ENCODE measurements around the gene KCND3.

Gene KCND3

GRCh38 chr1:111927652-111928051, 61.8 kb downstream of the KCND3 start:
- intact Hi-C loops (cut with DNase I): no loop called here
- no peak for DNase-seq

DNA sequence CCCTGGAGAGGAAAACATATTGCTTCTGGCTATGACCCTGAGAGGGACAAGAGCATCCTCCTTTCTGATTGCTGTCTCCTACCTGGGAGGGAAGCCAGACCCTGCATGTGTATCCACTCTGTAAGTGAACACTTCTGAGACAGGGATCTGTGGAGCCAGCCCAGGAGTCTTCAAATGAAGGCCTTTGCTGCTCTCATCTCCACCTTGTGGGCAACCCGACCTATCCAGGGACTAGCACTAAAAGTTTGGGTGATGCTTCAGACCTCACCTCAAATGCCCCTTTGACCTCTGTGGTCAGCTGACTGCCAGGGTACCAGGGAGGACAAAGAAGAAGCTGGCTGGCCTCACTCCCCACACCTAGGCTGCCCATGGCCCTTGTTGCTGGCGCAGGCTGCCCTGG, 64.7 kb downstream of the KCND3 start:
- DNase-seq: no peak
- intact Hi-C loops (cut with DNase I): no loop called here

DNA sequence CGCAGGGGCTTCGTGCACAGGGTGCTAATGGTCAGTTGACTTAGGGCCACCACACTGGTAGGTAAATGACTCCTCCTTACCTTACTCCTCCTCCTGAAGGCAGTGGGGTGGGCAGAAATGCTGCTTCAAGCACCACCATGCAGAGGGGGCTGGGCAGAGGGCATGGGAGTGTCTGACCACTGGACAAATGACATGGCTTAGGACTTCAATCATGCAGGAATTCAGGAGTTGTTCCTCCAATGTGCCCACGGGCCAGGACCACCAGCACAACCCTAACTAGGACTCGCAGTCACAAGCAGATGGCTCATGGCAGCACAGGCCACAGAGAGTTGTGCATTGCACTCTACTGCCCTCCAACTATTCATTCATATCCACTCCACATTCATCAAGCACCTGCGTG, 65.7 kb downstream of the KCND3 start:
- intact Hi-C loops (cut with DNase I): no loop called here
- no peak for DNase-seq

GRCh38 chr1:111921948-111922347, 67.5 kb downstream of the KCND3 start:
- no peak for DNase-seq
- intact Hi-C loops (cut with DNase I): no loop called here

DNA sequence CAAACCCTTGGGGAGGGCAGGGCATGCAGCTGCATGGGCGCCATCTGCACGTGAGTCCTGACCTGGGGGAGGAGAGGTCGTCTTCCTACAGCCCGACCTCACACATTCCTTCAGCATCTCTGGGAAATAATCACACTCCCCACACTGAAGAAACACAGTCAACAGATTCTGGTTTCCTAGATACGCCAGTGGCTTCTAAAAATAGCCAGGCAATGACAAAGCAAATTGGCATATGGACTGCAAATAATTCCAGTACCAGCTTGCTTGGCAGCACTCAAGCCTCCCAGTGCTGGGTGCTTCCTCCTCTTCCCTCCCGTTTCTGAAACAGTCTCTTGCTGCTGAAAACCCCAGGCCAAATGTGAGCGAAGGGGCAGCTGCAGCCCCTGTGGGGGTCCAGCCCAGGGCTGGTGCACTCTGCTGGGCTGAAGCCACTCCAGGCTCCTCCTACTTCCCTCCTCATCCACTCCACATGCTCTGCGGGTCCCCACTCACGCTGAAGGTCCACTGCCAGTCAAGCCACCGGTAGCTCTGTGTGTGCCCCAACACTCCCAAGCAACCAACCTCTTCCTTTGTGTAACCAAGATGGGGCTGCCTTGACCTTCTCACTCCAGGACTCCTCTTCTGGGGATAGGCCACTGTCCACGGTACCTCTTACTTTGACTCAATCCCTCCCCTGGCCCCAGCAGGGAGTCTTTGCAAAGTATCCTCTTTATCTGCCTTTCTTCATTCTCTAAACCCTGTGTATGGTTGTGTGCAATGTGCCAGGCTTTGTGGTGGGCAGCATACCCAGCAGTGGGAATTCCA, 69.0 kb downstream of the KCND3 start:
- intact Hi-C loops (cut with DNase I): no loop called here
- DNase-seq: peak in 8 of 10 donors; percentile 46 to 93 (median 62)

- intact Hi-C loops (cut with DNase I): loop anchor here (10.0 kb wide), 1 partner anchor 57 kb away; no protein-coding TSS in a partner anchor
- no peak for DNase-seq
These were observed 77.5 kb downstream of the KCND3 start for GRCh38 chr1:111911776-111912515.

GRCh38 chr1:111911061-111911460, 78.4 kb downstream of the KCND3 start:
- intact Hi-C loops (cut with DNase I): loop anchor here (10.0 kb wide), 1 partner anchor 56 kb away; no protein-coding TSS in a partner anchor
- DNase-seq: no peak

DNA sequence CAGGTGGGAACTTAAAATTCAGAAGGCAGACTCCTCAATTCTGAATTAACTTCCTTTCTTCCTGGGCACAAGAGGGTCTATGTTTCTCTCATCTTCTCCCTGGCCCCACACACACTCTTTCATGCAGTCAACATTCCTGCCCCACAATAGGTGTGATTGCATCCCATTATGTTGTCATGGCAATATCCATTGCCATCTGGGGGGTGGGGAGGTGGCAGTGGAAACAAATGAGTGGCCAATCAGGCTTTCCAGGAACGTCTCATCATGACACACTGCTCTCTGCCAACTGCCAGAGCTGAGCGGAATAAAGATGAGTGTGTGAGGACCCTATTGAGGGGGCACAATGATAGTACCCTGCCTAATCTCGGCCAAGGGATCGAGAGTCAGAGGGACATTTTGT, 80.4 kb downstream of the KCND3 start:
- DNase-seq: no peak
- intact Hi-C loops (cut with DNase I): no loop called here

- DNase-seq: peak in 1 of 10 donors; percentile 9
- intact Hi-C loops (cut with DNase I): no loop called here
These were observed 81.4 kb downstream of the KCND3 start for GRCh38 chr1:111908011-111908621.

DNA sequence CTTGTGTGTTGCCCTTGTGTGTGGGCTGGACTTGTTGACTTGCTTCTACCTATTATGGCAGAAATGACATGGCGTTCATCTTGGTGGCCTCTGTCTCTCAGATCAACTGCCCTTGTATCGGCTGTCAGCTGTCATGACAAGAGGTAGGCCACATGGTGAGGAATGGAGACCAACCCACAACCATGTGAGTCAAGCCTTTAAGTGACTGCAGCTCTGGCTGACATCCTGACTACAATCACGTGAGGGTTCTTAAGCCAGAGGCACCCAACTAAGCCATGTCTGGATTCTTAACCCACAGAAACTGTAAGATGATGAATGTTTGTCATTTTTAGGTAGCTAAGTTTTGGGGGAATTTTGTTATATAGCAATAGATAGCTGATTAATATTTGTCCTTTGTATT, 82.1 kb downstream of the KCND3 start:
- intact Hi-C loops (cut with DNase I): no loop called here
- peak in 1 of 10 donors; percentile 3 for DNase-seq

DNA sequence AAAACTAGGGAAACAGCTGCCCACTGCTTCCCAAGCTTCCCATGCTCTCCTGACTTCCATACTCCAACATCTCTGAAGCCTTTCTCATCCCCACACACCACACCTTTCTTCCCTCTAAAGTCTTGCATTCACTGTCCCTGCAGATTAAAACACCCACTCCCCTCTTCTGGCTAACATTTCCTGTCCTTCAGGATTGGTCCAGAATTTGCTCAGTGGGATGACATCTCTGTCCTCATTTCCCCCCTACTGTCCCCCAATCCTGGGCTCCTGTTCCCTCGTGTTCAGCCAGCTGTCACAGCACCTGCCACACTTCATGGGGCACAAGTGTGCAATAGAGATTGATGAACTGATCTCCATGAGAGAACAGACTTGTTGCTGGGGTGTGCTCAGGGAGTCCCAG, 82.7 kb downstream of the KCND3 start:
- intact Hi-C loops (cut with DNase I): no loop called here
- DNase-seq: peak in 1 of 10 donors; percentile 16

GRCh38 chr1:111906111-111906510, 83.4 kb downstream of the KCND3 start:
- peak in 1 of 10 donors; percentile 54 for DNase-seq
- intact Hi-C loops (cut with DNase I): no loop called here

- intact Hi-C loops (cut with DNase I): no loop called here
- peak in 5 of 10 donors; percentile 31 to 86 (median 83) for DNase-seq
These were observed 84.8 kb downstream of the KCND3 start for GRCh38 chr1:111904478-111905218.

GRCh38 chr1:111903871-111904449, 85.5 kb downstream of the KCND3 start:
- DNase-seq: peak in 2 of 10 donors; percentile 58 to 76
- intact Hi-C loops (cut with DNase I): no loop called here

DNA sequence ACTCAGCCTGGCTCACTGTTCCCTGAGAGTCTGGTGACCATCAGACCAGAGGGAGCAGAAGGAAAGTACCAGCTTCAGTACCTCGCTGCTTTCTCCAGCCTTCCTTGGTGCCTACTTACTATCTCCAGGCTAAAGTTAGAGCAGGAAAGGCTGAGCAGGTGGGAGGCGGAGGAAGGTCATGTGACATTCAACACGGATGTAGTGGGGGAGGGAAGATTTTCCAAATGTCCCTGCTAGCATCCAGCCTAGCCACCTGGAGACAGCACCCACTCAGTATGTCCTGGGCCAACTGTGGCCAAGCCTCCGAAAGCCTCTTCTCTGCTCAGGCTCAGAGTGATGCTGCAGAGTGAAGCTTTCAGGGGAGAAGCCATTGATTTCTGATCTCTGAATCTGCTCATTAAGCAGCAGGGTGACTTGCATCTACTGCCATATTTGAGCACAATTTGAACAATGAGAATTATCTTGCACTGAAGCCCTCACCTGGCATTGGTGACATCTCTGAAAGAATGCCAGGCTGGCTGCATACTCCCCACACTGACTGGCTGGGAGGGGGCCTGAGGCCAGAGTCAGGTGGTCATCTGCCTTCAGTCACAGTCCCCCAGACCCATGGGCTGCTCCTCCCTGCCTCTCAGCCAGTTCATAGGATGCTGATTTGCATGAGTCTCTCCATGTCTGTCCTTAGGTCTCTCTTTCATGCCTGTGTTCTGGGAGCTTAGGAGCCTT, 86.2 kb downstream of the KCND3 start:
- intact Hi-C loops (cut with DNase I): no loop called here
- peak in 4 of 10 donors; percentile 39 to 84 (median 62) for DNase-seq

DNA sequence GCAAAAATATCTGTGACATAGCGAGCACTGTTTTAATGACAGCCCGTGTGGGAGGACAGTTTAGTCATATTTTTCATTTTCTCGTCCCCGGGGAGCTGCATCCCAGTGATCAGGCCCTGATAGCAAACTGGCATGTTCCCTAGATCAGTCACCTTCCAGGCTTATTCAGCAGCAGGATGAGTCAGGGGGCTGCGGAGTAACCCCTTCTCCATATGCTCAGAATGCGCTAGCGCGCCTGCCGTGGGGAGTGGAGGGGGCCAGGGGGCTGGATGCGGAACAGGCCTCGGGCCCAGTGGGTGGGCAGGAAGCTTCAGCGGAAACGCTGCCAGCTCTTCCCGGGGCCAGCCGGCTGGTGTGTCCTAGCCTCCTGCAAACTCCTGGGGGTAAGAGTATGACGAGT, 94.0 kb downstream of the KCND3 start:
- intact Hi-C loops (cut with DNase I): no loop called here
- DNase-seq: no peak

DNA sequence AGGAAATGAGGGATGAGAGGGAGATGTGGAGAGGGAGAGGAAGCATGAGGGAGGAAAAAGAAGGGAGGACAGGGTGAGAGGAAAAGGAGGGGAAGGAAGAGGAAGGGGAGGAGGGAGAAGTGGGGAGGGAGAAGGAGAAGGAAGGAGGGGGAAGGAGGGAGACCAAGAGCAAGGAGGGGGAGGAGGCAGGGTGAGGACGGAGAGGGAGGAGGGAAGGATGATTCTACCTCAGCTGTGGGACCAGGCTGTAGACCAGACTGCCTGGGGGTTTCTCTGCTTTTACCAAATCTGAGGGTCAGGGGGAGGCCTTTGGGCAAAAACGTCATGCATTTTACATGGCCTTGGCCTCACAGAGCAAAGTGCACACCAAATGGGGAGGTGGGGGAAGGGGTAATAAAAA, 94.5 kb downstream of the KCND3 start:
- no peak for DNase-seq
- intact Hi-C loops (cut with DNase I): no loop called here

DNA sequence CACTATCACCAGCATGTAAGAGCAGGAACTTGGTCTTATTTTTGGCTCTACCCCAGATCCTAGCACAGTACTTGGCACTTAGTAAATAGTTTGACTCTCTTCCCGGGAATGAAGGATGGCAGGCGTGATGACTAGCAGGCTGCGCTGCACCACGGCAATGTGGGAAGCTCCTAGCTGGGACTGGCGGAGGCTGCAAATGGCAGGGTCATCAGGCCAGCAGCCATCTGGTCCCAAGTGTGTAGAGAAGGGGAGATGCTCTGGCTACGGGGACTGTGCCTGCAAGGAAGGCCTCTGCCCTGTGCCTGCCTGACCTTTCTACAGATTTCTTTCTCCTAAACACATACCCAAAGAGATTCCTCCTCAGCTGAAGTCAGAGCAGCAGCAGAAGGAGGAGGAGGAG, 95.0 kb downstream of the KCND3 start:
- intact Hi-C loops (cut with DNase I): no loop called here
- DNase-seq: no peak

DNA sequence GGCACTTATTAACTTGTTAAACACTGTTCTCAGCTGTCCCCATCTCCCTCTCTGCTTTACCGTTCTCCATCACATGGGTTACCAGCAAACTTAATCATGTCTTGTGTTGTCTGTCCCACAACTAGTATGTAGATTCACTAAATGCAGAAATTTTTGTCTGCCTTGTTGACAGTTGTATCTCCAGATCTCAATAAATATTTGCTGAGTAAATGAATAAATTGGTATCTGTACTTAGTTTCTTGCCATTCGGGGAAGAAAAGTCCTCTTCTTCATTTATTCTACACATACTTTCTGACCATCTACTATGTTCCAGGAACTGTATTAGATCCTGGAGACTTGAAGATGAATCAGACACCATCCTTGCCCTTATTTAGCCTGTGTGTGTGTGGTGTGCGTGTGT, 97.9 kb downstream of the KCND3 start:
- no peak for DNase-seq
- intact Hi-C loops (cut with DNase I): no loop called here
